ENCODE data around the gene ASB11. TPM values are rescaled to one million over a fixed set of nuclear protein-coding genes. Genes with fewer than 3 reads are reported as not detected.
A peak's percentile ranks its signal among the peaks of the same experiment; 100 is the strongest.
"Not testable (repeated sequence)": the region's sequence is repeated elsewhere in the genome, so short reads cannot be mapped to it uniquely, and the experiment has no call there.

ASB11 gene
- total RNA-seq, 4 donors from 2014 or later: not detected

GRCh38 chrX:15293451-15293850 lies 22.0 kb downstream of the ASB11 start:
- TF ChIP-seq CTCF (IDR thresholded peaks at IDR 0.05): no peak
- no peak for DNase-seq (ENCODE audit: low spot score)
- no peak for ATAC-seq (ENCODE audit: low FRiP score)

- no peak for DNase-seq (ENCODE audit: low spot score)
- ATAC-seq (ENCODE audit: low FRiP score): no peak
- no peak for TF ChIP-seq CTCF (IDR thresholded peaks at IDR 0.05)
Observed at GRCh38 chrX:15292861-15293260, 22.6 kb downstream of the ASB11 start.

GRCh38 chrX:15277604-15278003 lies 37.8 kb downstream of the ASB11 start:
- no peak for ATAC-seq (ENCODE audit: low FRiP score)
- TF ChIP-seq CTCF (IDR thresholded peaks at IDR 0.05): no peak
- no peak for DNase-seq (ENCODE audit: low spot score)

GRCh38 chrX:15274946-15275345 lies 40.5 kb downstream of the ASB11 start:
- no peak for ATAC-seq (ENCODE audit: low FRiP score)
- no peak for TF ChIP-seq CTCF (IDR thresholded peaks at IDR 0.05)

GRCh38 chrX:15273275-15273674 lies 42.2 kb downstream of the ASB11 start:
- not testable (repeated sequence) for DNase-seq (ENCODE audit: low spot score); ATAC-seq (ENCODE audit: low FRiP score)

More at GRCh38 chrX:15274946-15275345, 40.5 kb downstream of the ASB11 start:
- no peak for DNase-seq (ENCODE audit: low spot score)

- no peak for TF ChIP-seq CTCF (IDR thresholded peaks at IDR 0.05)
- no peak for ATAC-seq (ENCODE audit: low FRiP score)
- DNase-seq (ENCODE audit: low spot score): no peak
Observed at GRCh38 chrX:15271757-15272156, 43.7 kb downstream of the ASB11 start.

- no peak for TF ChIP-seq CTCF (IDR thresholded peaks at IDR 0.05)
- DNase-seq (ENCODE audit: low spot score) (no peak), ATAC-seq (ENCODE audit: low FRiP score) (peak; percentile 84)
Observed at GRCh38 chrX:15269618-15270521, 45.6 kb downstream of the ASB11 start, which contains the start of gene ASB9. TSS of gene ASB9 (minus strand) at chrX:15270083. CDS start at chrX:15269874, 209 bp downstream.
